T-cell (primary cell): ENCODE data around the gene CALCB. TPM values are rescaled to one million over a fixed set of nuclear protein-coding genes. Genes with fewer than 3 reads are reported as not detected.
"Not testable (repeated sequence)": the region's sequence is repeated elsewhere in the genome, so short reads cannot be mapped to it uniquely, and the experiment has no call there.

Source experiments
- ATAC-seq, 4 experiments: fragments of 200-7000 bp in 3 of 4; fragments of 150-1000 bp in 1 of 4; cut with Tn5 transposase; replicated peaks in 1 of 4; 1 replicate in 3 of 4; 2 replicates in 1 of 4; pipeline ENCODE4 v1.10.0; 2021; ENCODE audit warnings: moderate library complexity in 3 of 4, mild to moderate bottlenecking in 2 of 4, moderate number of reproducible peaks in 1 of 4
- CTCF ChIA-PET, 2 donors: fragments of 300-600 bp; sonication (Branson Sonifier 250); formaldehyde crosslinking; loops; one replicate each; lab custom pipeline; 2022; ENCODE audit warnings: antibody characterized with exemption in 2 of 2; lab: Charles Lee
- POLR2A ChIA-PET, 2 donors: fragments of 300-600 bp; sonication (Branson Sonifier 250); formaldehyde crosslinking; loops; one replicate each; lab custom pipeline; 2022; ENCODE audit warnings: antibody characterized with exemption in 2 of 2; lab: Charles Lee
- DNase-seq, 35 experiments: peaks; one replicate each; pipeline versions ENCODE4 v3.0.0 to v3.0.0-alpha.2; 2013 to 2023
- H3K27ac ChIP-seq: one replicate; pipeline ENCODE4 v1.5.1; 2013; ENCODE audit warnings: low read length
- H3K27me3 ChIP-seq, 2 experiments: replicated peaks in 1 of 2; 1 replicate in 1 of 2; 2 replicates in 1 of 2; pipeline versions ENCODE4 v1.6.1 to v1.7.0; 2013; ENCODE audit warnings: low read length in 1 of 2, mixed read lengths in 1 of 2; ENCODE audit not compliant: control insufficient read depth in 2 of 2, insufficient read depth in 2 of 2; ENCODE audit errors: extremely low read depth in 1 of 2
- H3K36me3 ChIP-seq, 2 donors: 1 replicate in 1 of 2; 2 replicates in 1 of 2; pipeline versions ENCODE4 v1.6.1 to v1.7.0; 2013; ENCODE audit warnings: low read length in 1 of 2; ENCODE audit not compliant: control insufficient read depth in 2 of 2, insufficient read depth in 1 of 2; ENCODE audit errors: extremely low read depth in 1 of 2
- H3K4me1 ChIP-seq, 2 experiments: 1 replicate in 1 of 2; 2 replicates in 1 of 2; pipeline versions ENCODE4 v1.6.1 to v1.7.0; 2013; ENCODE audit warnings: low read length in 2 of 2, mixed read lengths in 1 of 2; ENCODE audit not compliant: insufficient read depth in 2 of 2, control insufficient read depth in 1 of 2; ENCODE audit errors: extremely low read depth in 1 of 2
- H3K4me3 ChIP-seq, 2 donors: 1 replicate in 1 of 2; 2 replicates in 1 of 2; pipeline versions ENCODE4 v1.5.1 to v1.7.0; 2013; ENCODE audit warnings: mild to moderate bottlenecking in 2 of 2, low read length in 1 of 2, moderate library complexity in 1 of 2; ENCODE audit not compliant: control insufficient read depth in 1 of 2; ENCODE audit errors: extremely low read depth in 1 of 2
- H3K9me3 ChIP-seq: 2 replicates; pipeline ENCODE4 v1.7.0; 2013
- H3K27ac Mint-ChIP-seq, 2 donors: one replicate each; pipeline ENCODE4 v1.8.0; 2020 to 2021; ENCODE audit warnings: mild to moderate bottlenecking in 2 of 2, mixed read lengths in 2 of 2
- H3K27me3 Mint-ChIP-seq, 2 donors: one replicate each; pipeline ENCODE4 v1.8.0; 2021 to 2022; ENCODE audit warnings: mixed read lengths in 2 of 2
- H3K36me3 Mint-ChIP-seq: one replicate; pipeline ENCODE4 v1.8.0; 2021; ENCODE audit warnings: mixed read lengths
- H3K4me1 Mint-ChIP-seq, 3 donors: one replicate each; pipeline ENCODE4 v1.8.0; 2020 to 2022; ENCODE audit warnings: mixed read lengths in 3 of 3, mild to moderate bottlenecking in 1 of 3
- H3K4me3 Mint-ChIP-seq, 3 donors: one replicate each; pipeline ENCODE4 v1.8.0; 2020 to 2022; ENCODE audit warnings: mild to moderate bottlenecking in 3 of 3, mixed read lengths in 3 of 3, moderate library complexity in 3 of 3
- H3K9me3 Mint-ChIP-seq, 3 donors: one replicate each; pipeline ENCODE4 v1.8.0; 2020 to 2022; ENCODE audit warnings: mixed read lengths in 3 of 3
- WGBS: methylation state at CpG from one replicate; pipeline ENCODE4 v1.1.5; 2013; ENCODE audit warnings: missing lambda C conversion rate; ENCODE audit not compliant: insufficient coverage; 5-methylcytosine and 5-hydroxymethylcytosine counted together
- total RNA-seq, 35 experiments: library from RNA in 6 of 35; stranded (reverse) in 6 of 35; fragments of 120-200 nt in 1 of 35; gene quantifications; one replicate each; pipeline versions ENCODE4 v1.2.1 to v1.2.4 and lab custom pipeline; 2013 to 2026

Gene CALCB
- total RNA-seq, 5 donors from 2014 or later (not counting 1 experiment from before 2014, with no cell fraction given) = 0.58 to 1.0 (median 0.72) TPM

GRCh38 chr11:15035283-15035682, 38.1 kb upstream of the CALCB start:
- CTCF ChIA-PET = no interaction called here
- POLR2A ChIA-PET = no interaction called here
- H3K9me3 ChIP-seq = no peaks in the 10 kb centered on the region
- WGBS = 41% methylated on average over 11 of the region's 12 CpGs
- H3K27ac ChIP-seq = no peak overlapping the region
- Mint-ChIP-seq H3K4me1 (no peaks in the 10 kb centered on the region), H3K27ac (no peak overlapping the region), H3K4me3 (no peak overlapping the region), H3K9me3 (no peaks in the 10 kb centered on the region), H3K27me3 (peaks cover 9 to 31% of the 10 kb centered on the region in 2 donors), H3K36me3 (no peaks in the 10 kb centered on the region)
- no peaks in the 10 kb centered on the region for H3K36me3 ChIP-seq
- H3K4me1 ChIP-seq = no peaks in the 10 kb centered on the region
- ATAC-seq (no peak), DNase-seq (no peak)
- H3K4me3 ChIP-seq = no peak overlapping the region
- peaks cover 4 to 10% of the 10 kb centered on the region in 2 experiments for H3K27me3 ChIP-seq

- no peaks in the 10 kb centered on the region for H3K4me1 ChIP-seq
- peaks cover 4 to 19% of the 10 kb centered on the region in 2 donors for H3K27me3 Mint-ChIP-seq
- H3K27ac ChIP-seq = no peak overlapping the region
- no peak for ATAC-seq
- ChIA-PET CTCF (no interaction called here), POLR2A (no interaction called here)
- H3K9me3 ChIP-seq = no peaks in the 10 kb centered on the region
- H3K27me3 ChIP-seq = peaks cover 2 to 13% of the 10 kb centered on the region in 2 experiments
- H3K36me3 ChIP-seq = no peaks in the 10 kb centered on the region
- H3K27ac Mint-ChIP-seq = no peak overlapping the region
- H3K36me3 Mint-ChIP-seq = no peaks in the 10 kb centered on the region
- 88% methylated on average over 2 of the region's 2 CpGs for WGBS
- H3K4me1 Mint-ChIP-seq = no peaks in the 10 kb centered on the region
- DNase-seq = no peak
- no peak overlapping the region for H3K4me3 Mint-ChIP-seq
- no peak overlapping the region for H3K4me3 ChIP-seq
- H3K9me3 Mint-ChIP-seq = no peaks in the 10 kb centered on the region
These were observed 34.4 kb upstream of the CALCB start for GRCh38 chr11:15038963-15039362.

- DNase-seq (no peak), ATAC-seq (no peak)
- Mint-ChIP-seq H3K36me3 (no peaks in the 10 kb centered on the region), H3K4me1 (no peaks in the 10 kb centered on the region), H3K27me3 (peaks cover 0 to 15% of the 10 kb centered on the region in 2 donors), H3K27ac (no peak overlapping the region), H3K4me3 (no peak overlapping the region), H3K9me3 (no peaks in the 10 kb centered on the region)
- Histone ChIP-seq H3K27ac (no peak overlapping the region), H3K36me3 (no peaks in the 10 kb centered on the region), H3K4me3 (no peak overlapping the region), H3K27me3 (peaks cover 0 to 6% of the 10 kb centered on the region in 2 experiments), H3K9me3 (no peaks in the 10 kb centered on the region), H3K4me1 (no peaks in the 10 kb centered on the region)
- ChIA-PET POLR2A (no interaction called here), CTCF (no interaction called here)
These were observed 28.2 kb upstream of the CALCB start for GRCh38 chr11:15045209-15045608.

- CTCF ChIA-PET = no interaction called here
- H3K27me3 Mint-ChIP-seq = peaks cover 0 to 15% of the 10 kb centered on the region in 2 donors
- H3K27ac ChIP-seq = no peak overlapping the region
These were observed 27.5 kb upstream of the CALCB start for GRCh38 chr11:15045891-15046290.

GRCh38 chr11:15046673-15047072, 26.7 kb upstream of the CALCB start:
- ATAC-seq, H3K4me1 Mint-ChIP-seq, H3K27ac ChIP-seq, H3K4me3 ChIP-seq, H3K27ac Mint-ChIP-seq, H3K36me3 ChIP-seq, H3K27me3 ChIP-seq, H3K4me3 Mint-ChIP-seq, DNase-seq, H3K9me3 Mint-ChIP-seq, H3K4me1 ChIP-seq, H3K36me3 Mint-ChIP-seq, POLR2A ChIA-PET, CTCF ChIA-PET, H3K9me3 ChIP-seq: not testable (repeated sequence)
- WGBS = no CpG with 5 or more reads among the region's 3 CpGs
- H3K27me3 Mint-ChIP-seq = peaks cover 2 to 15% of the 10 kb centered on the region in 2 donors

More at GRCh38 chr11:15045891-15046290, 27.5 kb upstream of the CALCB start:
- Mint-ChIP-seq H3K4me3 (no peak overlapping the region), H3K27ac (no peak overlapping the region), H3K4me1 (no peaks in the 10 kb centered on the region), H3K36me3 (no peaks in the 10 kb centered on the region), H3K9me3 (no peaks in the 10 kb centered on the region)
- 53% methylated on average over 2 of the region's 2 CpGs for WGBS
- DNase-seq = no peak
- no peaks in the 10 kb centered on the region for H3K36me3 ChIP-seq
- H3K4me1 ChIP-seq = no peaks in the 10 kb centered on the region
- no peaks in the 10 kb centered on the region for H3K9me3 ChIP-seq
- no peak for ATAC-seq
- H3K4me3 ChIP-seq = no peak overlapping the region
- H3K27me3 ChIP-seq = peaks cover 0 to 6% of the 10 kb centered on the region in 2 experiments
- POLR2A ChIA-PET = no interaction called here

GRCh38 chr11:15048616-15049015, 24.8 kb upstream of the CALCB start:
- H3K4me3 Mint-ChIP-seq = no peak overlapping the region
- H3K4me3 ChIP-seq = no peak overlapping the region
- no peak for ATAC-seq
- peaks cover 0 to 3% of the 10 kb centered on the region in 2 experiments for H3K27me3 ChIP-seq
- no peak overlapping the region for H3K27ac ChIP-seq
- ChIA-PET CTCF (no interaction called here), POLR2A (no interaction called here)
- no peaks in the 10 kb centered on the region for H3K9me3 Mint-ChIP-seq
- H3K27ac Mint-ChIP-seq = no peak overlapping the region
- H3K4me1 Mint-ChIP-seq = no peaks in the 10 kb centered on the region
- no peaks in the 10 kb centered on the region for H3K9me3 ChIP-seq
- H3K36me3 Mint-ChIP-seq = no peaks in the 10 kb centered on the region
- no peaks in the 10 kb centered on the region for H3K36me3 ChIP-seq
- H3K4me1 ChIP-seq = no peaks in the 10 kb centered on the region
- H3K27me3 Mint-ChIP-seq = peaks cover 2 to 11% of the 10 kb centered on the region in 2 donors
- DNase-seq = no peak

- no peak for ATAC-seq
- Histone ChIP-seq H3K27ac (no peak overlapping the region), H3K36me3 (no peaks in the 10 kb centered on the region), H3K4me1 (no peaks in the 10 kb centered on the region), H3K9me3 (no peaks in the 10 kb centered on the region), H3K27me3 (no peaks in the 10 kb centered on the region), H3K4me3 (no peak overlapping the region)
- ChIA-PET POLR2A (interaction anchor here in 1 of 2 donors (0.7 kb wide), 1 partner anchor 1550 kb away, joined by 3 read pairs; no protein-coding TSS in a partner anchor), CTCF (no interaction called here)
- Mint-ChIP-seq H3K27me3 (peaks cover 11 to 14% of the 10 kb centered on the region in 2 donors), H3K4me3 (no peak overlapping the region), H3K4me1 (no peaks in the 10 kb centered on the region), H3K27ac (no peak overlapping the region), H3K9me3 (no peaks in the 10 kb centered on the region), H3K36me3 (no peaks in the 10 kb centered on the region)
- DNase-seq = no peak
- 71% methylated on average over 1 of the region's 1 CpG for WGBS
These were observed 20.2 kb upstream of the CALCB start for GRCh38 chr11:15053191-15053685.
